HG03460 (cell line): ENCODE results near the gene C12orf75.
"Not testable (repeated sequence)": the region's sequence is repeated elsewhere in the genome, so short reads cannot be mapped to it uniquely, and the experiment has no call there.

Source experiments
- ATAC-seq: cut with Tn5 transposase; IDR thresholded peaks from one replicate; pipeline ENCODE4 v1.9.1; 2021; ENCODE audit not compliant: unreplicated experiment

Gene C12orf75

GRCh38 chr12:105368047-105368646 is 37.7 kb downstream of the C12orf75 start:
- ATAC-seq, result no peak

DNA sequence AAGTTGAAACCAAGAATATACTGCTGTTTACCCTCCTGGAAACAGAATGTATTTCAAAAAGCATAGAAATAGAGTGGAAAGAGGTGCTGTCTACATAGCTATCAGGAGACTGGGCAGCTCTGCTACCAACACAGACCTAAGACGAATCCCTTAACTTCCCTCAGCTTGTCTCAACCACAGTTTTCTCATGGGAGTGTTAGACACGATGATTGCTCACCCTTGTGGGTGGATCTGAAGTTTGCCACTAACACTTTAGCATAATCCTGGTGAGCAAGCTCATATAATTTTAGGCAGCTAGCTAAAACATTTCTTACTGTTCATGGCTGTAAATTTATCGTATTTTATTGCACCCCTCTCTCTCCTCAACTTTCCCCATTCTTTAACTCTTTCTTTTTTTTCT is 38.5 kb downstream of the C12orf75 start:
- no peak for ATAC-seq

GRCh38 chr12:105374303-105374702 is 43.8 kb downstream of the C12orf75 start:
- ATAC-seq, result no peak

DNA sequence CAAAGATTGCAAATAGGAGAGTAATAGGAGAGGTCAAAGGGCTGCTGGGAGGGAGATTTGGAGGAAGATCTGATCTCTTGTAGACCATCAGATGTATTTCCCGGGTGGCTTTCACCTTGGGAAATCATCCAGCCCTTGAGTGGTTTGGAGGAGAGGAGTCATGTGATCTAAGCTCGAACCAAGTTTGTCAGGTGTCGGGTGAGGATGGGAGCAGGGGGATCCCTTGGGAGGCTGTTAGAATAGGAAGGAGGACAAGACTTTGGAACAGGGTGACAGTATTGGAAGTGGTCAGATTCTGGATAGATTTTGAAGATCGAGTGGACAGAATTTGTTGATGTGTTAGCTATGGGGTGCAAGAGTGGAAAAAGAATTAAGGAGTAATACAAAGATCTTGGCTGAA is 46.6 kb downstream of the C12orf75 start:
- no peak for ATAC-seq

GRCh38 chr12:105378911-105379310 is 48.4 kb downstream of the C12orf75 start:
- no peak for ATAC-seq

GRCh38 chr12:105382771-105383622 is 52.5 kb downstream of the C12orf75 start:
- ATAC-seq, result no peak

GRCh38 chr12:105384220-105384619 is 53.7 kb downstream of the C12orf75 start:
- no peak for ATAC-seq

DNA sequence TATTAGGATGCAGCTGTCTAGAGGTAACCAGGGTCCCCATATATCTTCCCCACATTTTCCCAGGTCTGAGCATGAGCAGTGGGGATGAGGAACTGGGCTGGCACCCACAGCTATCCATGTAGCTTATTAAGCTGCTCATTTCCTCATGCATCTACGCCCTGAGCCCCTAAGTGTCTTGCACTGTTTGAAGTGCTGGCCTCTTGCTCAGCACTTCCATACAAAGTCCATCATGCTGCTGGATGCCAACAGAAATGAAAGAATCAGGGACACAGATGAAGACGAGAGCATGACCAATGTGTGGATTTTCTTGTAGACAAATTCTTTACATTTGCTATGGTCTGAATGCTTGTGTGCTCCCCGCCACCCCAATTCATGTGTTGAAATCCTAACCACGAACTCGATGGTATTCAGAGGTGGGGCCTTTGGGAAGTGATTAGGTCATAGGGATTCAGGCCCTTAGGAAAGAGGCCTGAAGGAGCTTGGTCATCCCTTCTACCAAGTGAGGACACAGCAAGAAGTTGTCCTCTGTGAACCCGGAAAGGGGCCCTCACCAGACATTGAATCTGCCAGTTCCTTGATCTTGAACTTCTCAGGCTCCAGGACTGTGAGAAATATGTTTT is 54.5 kb downstream of the C12orf75 start:
- ATAC-seq, result no peak

DNA sequence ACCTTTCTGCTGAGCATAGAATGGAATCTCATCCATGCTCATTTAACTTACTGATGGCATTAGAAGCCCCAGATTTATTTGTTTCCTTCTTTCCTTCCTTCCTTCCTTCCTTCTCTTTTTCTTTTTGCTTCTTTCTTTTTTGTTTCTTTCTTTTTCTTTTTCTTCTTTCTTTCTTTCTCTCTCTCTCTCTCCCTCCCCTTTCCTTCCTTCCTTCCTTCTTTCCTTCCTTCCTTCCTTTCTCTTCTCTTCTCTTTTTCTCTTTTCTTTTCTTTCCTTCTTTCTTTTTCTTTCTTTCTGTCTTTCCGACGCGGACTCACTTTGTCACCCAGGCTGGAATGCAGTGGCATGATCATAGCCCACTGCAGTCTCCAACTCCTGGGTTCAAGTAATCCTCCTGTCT is 55.9 kb downstream of the C12orf75 start:
- ATAC-seq, result no peak

GRCh38 chr12:105391231-105391630 is 60.7 kb downstream of the C12orf75 start:
- no peak for ATAC-seq

GRCh38 chr12:105393587-105393986 is 63.1 kb downstream of the C12orf75 start:
- ATAC-seq, result no peak

DNA sequence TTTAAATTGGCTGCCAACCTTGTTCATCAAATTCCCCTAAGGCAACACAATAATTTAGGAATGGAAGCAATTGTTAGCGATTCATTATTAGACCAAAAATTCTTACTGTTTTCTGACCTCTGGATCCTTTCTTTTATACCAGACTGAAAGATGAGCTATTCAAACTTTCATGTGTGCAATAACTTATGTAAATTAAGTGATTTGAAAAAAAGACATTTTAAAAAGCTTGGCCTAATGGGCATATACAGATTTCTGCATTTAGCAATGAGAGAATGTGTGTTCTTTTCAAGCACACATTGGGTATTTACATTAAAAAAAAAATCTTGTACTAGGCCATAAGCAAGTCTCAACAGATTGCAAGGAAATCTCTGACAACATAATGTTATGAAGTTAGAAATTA is 65.5 kb downstream of the C12orf75 start:
- no peak for ATAC-seq

GRCh38 chr12:105396983-105397382 is 66.5 kb downstream of the C12orf75 start:
- ATAC-seq, result no peak

- ATAC-seq, result no peak
Observed at GRCh38 chr12:105398930-105399329, 68.4 kb downstream of the C12orf75 start.

DNA sequence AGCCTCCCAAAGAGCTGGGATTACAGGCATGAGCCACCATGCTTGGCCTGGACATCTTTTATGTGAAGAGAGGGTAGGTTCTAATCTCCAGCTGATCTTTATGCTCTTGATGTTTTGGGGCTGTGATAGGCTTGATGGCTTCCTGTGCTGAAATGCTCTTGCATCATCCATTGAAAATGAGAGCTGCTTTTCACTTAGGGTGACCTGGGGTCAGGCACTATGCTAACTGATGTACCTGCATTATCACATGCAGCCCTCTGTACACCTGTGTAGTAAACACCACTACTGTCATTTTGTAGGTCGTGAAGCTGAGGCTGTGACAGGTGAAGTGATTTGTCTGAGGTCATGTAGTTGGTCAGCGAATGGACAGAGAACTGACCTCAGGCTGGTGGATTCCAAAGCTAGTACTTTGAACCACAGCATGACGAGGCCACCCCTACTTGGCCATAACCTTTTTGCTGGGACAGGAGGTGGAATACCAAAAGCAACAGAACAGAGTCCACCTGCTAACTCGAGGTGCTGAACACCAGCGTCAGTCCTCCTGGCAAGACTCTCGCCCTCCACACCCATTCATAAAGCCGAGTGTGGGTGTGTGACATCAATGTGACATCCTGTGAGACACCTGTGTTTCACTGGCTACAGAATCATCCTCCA is 69.1 kb downstream of the C12orf75 start:
- no peak for ATAC-seq

- no peak for ATAC-seq
Observed at GRCh38 chr12:105400227-105400626, 69.7 kb downstream of the C12orf75 start.

- ATAC-seq, result no peak
Observed at GRCh38 chr12:105401198-105401597, 70.7 kb downstream of the C12orf75 start.

- no peak for ATAC-seq
Observed at GRCh38 chr12:105402366-105402765, 71.9 kb downstream of the C12orf75 start.

- no peak for ATAC-seq
Observed at GRCh38 chr12:105403095-105403494, 72.6 kb downstream of the C12orf75 start.

GRCh38 chr12:105404134-105404533 is 73.6 kb downstream of the C12orf75 start:
- ATAC-seq, result not testable (repeated sequence)

DNA sequence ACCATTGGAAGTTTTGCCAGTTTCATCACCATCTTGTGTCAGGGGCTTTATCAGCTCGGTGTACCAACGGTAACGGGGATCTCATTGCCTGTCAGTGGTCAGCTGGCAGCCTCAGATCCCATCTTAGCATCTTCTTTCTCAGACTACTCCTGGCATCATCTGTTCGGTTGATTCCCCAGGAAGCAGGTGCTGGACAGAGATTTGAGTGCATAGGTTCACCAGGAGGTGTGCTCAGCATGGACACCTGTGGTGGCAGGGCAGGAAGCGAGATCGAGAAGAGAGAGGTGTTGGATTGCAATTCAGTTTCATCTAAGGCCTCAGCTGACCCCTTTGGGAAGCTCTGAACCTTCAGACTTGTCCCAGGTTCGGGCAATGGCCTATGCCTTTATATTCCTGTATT is 76.0 kb downstream of the C12orf75 start:
- ATAC-seq, result no peak

DNA sequence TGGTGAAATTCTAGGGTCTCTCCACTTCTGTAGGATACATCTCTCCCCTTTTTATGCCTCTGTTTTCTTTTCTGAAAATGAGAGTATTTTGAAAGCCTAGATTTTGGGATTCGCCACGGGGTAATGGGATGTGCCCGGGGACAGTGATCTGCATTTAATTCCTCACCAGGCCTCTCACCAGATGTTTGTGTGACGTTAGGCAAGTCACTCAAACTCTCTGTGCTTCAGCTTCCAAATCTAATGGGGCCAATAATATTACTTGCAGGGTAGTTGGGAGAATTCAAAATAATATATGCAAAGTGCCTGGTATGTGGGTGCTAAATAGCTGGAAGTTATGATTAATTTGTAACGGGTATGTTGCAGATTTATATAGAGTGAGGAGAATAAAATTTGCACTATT is 78.8 kb downstream of the C12orf75 start:
- ATAC-seq, result no peak
